NCI-H1417 treated with DMSO at 0.1 percent for 48 hours (cell line): Measurements from ENCODE around the gene RNASE4.
"Not testable (repeated sequence)": the region's sequence is repeated elsewhere in the genome, so short reads cannot be mapped to it uniquely, and the experiment has no call there.

Source experiments
- DNase-seq: peaks from one replicate; lab custom pipeline; 2025; lab: John Stamatoyannopoulos, UW

RNASE4 gene

DNA sequence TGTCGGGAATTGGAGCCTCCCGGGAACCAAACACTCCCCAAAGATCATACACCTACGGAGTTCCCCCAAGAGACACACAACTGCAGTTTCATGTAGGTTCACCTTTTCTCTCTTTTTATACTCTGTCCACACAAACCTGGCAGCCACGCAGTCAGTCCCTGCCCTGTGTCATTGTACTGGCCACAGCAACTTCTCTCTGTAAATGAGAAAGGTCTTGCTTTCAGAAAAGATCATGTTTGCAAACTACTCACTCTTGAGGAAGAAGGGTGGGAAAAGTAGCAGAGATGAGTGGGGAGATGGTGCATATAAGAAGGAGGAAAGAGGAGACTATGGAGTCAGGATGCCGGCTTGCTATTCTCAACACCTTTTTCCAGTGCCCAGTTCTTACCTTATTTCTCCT is 14.6 kb downstream of the RNASE4 start:
- no peak for DNase-seq

DNA sequence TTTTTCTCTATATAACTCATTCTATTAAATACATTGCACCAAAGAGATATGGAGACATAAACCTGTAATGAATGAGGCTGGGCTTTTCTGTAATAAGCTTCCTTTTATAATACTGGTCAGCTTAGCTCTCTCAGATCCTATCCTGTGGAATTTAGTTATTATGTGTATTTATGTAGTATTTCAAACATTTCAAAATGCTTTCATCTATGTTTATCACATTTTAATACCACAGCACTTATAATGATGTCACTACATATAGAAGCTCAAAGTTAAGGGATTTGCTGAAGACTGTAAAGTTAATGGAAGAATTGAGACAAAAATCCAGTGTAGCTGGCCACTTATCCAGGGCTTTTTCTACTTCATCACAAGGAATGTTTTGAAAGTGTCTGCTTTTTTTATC is 15.6 kb downstream of the RNASE4 start:
- no peak for DNase-seq

DNA sequence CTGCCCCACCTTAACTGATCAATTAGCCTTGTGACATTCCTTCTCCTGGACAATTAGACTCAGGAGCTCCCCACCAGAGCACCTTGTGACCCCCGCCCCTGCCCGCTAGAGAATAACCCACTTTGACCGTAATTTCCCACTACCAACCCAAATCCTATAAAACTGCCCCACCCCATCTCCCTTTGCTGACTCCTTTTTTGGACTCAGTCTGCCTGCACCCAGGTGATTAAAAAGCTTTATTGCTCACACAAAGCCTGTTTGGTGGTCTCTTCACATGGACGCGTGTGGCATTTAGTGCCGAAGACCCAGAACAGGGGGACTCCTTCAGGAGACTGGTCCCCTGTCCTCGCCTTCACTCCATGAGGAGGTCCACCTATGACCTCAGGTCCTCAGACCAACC is 16.6 kb downstream of the RNASE4 start:
- DNase-seq = not testable (repeated sequence)

DNA sequence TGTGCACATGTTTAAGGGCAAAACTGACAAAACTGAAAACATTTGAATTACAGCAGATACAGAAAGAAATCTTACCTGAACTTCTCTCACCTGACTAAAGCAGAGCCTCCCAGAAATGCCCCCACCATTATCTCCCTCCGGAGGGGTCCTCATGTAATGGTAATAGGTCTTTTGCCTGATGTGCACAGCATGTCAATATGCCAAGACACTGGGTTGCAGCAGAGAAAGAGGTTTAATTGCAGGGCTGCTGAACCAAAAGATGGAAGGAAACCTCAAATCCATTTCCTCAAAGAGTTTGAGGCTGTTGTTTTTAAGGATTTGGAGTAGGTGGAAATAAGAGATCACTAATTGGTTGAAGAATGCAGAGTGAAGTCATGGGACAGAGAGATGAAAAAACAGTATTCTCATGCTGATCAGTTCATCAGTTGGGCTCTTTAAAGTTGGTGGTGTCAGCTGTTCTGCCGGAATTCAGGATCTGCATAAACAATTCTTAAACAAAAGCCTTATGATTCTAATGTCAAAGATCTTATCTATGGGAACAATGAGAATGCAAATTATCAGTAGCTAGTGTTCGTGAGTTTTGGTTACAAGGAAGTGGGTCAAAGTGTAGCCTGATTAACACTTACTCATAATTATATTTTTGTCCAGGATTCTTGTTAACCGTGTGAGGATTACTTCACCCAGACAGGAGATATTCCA is 22.4 kb downstream of the RNASE4 start:
- DNase-seq = no peak

DNA sequence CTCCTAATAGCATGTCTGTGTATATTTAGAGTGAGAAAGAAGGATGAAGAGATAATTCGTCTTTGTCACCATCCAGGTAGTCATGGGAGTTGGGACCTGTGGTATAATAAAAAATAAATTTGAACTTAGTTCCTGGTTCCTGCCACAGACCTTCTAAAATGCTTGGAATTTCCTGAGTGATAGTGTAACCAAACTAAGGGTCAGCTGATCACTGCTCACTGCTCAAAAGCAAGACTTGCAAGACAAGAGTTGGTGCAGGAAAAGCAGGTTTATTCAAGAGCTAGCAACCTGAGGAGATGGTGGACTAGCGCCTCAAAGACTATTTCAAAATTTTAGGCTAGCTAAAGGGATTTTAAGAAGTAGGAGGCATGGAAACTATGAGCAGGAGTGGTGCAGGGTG is 23.3 kb downstream of the RNASE4 start:
- no peak for DNase-seq

DNA sequence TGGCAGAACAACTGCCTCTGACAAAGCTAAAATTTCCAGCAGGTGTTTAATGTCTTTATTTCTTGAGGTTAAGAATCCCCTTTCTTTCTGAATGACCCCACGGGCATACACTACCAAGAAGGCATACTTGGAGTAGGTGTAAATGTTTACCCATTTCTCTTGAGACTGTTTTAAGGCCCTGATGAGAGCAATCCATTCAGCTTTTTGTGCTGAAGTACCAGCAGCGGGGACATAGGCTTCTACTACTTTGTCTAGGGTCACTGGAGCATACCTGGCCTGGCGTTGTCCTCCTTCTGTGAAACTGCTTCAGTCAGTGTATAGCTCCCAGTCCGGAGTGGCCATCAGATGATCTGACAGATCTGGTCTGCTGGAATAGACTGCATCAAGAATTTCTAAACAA is 26.9 kb downstream of the RNASE4 start:
- DNase-seq = no peak

DNA sequence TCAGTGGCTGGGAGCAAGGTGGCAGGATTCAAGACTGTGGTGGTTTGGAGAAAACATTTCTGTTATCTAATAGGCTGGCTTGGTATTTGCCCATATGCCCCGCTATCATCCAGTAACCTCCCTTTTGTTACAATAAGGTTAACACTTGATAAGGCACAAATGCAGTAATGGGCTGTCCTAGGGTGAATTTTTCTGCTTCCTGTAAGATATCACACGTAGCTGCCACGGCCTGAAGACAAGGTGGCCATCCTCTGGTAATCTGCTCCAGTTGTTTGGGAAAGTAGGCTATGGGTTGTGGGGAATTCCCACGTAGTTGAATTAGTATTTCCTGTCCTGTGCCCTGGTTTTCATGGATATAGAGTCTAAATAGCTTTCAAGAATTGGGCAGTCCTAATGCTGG is 27.3 kb downstream of the RNASE4 start:
- no peak for DNase-seq

DNA sequence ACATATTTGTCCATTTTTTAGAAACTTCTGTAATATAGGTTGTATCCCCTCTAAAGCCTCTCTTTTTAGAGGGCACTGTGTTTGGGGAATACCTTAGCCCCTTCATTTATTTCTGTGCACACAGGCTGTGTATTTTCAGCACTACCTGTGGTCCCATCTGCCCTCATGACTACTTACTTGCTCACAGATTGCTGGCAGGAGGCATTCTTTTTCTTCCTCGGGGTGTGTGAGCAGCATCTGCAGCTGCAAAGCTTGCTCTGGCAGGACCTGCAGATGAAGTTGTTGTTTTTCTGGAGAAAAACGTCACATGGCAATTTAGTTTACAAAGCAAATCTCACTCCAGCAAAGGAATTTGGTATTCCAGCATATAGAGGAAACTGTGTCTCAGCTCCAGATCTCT is 28.5 kb downstream of the RNASE4 start:
- no peak for DNase-seq

DNA sequence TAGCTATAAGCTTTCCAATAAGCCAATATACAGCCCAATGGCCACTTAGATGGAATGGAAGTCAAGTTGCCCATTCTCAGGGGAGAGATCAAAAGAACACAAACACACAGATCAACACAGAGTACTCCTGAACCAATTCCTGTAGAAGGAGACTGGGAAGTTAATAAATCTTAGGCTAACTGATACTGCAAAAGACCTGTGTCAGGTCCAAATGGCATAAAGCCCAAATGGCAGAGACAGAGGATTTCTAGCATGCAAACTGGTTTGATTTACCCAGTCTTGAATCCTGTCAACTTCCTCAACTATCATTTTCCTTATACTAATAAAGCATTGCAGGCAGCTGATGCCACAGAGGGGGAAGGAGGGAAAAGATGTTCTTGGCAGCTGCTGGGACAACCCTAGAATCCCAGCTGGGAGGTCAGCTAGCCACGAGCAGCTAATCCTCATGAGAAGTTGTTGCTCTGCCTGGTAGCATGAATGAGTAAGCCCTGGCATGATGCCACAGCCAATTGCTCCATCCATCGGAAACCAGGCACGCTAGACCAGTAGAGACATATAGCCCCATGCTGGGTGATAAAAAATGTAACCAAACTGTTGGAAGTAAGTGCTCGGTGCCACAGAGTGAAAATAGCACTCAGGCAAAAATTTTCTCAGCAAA is 30.4 kb downstream of the RNASE4 start:
- no peak for DNase-seq

DNA sequence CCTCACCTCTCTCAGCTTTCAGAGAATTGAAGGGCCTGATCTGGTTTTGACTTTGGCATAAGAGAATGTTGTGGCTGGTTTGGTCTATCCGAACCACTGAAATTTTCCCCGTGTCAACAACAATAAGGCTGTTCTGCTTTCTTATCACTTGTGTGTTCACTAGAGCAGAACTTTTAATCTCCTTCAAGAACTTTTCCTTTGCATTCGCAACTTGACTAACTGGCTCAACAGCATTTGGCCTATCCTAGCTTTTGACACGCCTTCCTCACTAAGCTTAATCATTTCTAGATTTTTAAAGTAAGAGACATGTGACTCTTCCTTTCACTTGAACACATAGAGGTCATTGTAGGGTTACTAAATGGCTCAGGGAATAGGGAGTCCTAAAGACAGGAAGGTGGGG is 35.4 kb downstream of the RNASE4 start:
- no peak for DNase-seq

DNA sequence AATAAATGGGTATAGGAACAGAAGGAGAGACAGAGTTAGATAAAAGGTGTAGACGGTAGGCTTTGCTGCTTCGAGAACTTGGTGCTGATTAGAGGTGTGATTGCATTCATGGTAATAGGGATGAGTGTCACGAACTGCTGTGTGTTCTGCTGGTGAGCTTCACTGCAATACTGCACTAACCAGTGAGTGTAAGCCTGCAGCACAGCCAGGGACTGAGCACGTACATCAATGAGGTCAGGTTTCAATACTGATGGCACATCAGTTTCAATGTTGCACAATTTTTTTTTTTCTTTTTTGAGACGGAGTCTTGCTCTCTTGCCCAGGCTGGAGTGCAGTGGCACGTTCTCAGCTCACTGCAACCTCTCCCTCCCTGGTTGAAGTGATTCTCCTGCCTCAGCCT is 36.4 kb downstream of the RNASE4 start:
- no peak for DNase-seq

DNA sequence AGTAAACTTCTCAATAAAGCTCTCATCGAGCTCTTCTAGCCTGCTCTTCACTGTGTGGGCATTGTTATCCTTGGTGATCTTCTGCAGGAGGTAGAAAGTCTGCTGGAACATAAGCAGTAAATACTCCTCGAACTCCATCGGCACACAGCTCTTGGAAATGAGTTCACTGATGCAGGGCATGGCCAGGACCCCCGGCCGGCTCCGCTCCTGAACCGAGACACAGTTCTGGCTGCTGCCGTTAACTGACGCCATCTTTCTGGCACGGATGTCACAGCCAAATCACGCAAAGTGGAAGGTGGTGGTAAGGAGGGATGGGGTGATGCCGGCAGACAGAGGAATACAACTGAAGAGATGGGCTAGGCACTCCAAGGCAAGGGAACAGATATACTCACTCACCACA is 37.7 kb downstream of the RNASE4 start:
- DNase-seq = no peak

DNA sequence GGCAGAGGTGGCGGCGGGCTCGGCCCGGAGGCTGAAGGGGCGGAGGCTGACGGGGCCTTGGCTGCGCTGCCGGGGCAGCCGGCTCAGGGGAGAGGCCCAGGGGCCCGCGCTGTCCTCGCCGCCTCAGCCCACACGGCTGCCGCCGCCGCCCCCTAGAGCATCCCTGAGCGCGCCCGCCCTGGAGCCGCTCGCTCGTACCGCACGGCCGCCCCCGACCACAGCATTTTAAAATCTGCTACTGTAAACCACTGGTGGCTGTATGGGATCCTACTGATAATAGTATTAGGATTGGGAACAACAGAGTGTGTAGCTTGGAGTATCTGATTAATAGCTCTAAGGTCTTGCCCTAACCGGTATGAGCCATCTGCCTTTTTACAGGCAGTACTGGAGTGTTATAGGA is 39.1 kb downstream of the RNASE4 start:
- DNase-seq = no peak

DNA sequence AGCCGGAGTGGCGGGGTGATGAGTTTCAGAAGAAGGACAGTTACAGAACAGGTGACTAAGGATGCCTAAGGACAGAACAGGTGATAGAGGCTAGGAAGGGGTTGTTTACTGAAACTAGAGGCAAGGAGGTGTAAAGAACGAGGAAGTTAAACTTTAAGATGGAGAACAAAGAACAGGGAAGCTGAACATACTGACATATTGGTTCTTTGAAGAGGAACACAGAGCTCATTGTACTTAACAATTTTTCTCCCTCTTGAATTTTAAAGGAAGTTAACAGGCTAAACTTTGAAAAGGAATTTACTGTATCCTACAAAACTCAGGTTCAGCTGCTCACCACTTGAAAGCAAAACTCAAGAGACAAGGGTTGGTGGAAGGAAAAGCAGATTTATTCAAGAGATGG is 41.8 kb downstream of the RNASE4 start:
- not testable (repeated sequence) for DNase-seq

DNA sequence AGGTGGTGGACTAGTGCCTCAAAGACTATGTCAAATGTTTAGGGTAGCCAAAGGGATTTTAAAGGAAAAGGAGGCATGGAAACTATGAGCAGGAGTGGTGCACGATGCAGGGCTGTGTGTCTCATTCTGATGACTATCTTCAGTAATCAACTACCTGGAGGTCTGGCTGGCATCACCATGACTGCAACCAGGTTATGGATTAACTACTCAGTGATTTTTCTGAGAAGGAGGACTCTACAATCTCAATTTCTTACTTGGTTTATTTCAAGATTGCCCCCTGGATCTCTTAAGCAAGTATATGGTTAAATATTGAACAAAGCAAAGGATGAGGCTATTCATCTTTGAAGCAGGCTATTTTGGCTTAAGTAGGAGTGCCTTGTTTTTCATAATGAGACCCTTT is 42.2 kb downstream of the RNASE4 start:
- no peak for DNase-seq

DNA sequence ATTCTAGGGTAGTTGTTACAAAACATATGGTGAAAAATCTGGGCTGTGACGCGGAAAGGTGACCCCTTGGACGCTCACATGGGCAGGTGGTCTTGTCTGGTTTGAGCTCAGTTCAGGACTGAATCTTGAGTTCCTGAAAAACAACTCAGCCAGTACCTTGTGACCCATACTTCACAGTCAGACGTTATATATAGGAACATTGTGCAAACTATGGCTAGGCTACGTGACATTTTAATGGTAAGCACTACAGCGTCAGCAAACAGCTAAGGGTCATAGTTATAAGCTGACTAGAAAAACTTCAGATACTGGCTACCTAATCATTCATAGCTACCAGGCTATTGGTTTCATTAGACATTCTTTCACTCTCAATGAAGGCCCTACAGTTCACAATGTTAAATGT is 46.5 kb downstream of the RNASE4 start:
- no peak for DNase-seq

DNA sequence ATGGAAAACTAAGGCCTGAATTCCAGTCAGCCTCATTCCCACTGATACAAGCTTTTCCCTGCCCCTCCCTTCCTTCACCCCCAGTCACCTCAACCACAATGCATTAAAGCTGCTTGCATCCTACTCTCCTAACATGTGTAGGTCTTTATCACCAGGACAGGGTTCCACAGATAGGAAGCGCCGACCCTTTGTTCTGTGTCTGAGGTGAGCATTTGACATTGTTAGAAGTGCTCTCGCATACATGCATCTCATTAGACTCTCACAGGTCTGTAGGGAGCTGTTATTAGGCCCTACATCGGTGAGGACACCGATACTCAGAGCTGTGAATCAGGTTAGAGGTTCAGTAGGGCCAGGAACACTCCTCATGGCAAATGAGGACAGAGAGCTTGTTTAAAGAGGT is 48.1 kb downstream of the RNASE4 start:
- DNase-seq = no peak

DNA sequence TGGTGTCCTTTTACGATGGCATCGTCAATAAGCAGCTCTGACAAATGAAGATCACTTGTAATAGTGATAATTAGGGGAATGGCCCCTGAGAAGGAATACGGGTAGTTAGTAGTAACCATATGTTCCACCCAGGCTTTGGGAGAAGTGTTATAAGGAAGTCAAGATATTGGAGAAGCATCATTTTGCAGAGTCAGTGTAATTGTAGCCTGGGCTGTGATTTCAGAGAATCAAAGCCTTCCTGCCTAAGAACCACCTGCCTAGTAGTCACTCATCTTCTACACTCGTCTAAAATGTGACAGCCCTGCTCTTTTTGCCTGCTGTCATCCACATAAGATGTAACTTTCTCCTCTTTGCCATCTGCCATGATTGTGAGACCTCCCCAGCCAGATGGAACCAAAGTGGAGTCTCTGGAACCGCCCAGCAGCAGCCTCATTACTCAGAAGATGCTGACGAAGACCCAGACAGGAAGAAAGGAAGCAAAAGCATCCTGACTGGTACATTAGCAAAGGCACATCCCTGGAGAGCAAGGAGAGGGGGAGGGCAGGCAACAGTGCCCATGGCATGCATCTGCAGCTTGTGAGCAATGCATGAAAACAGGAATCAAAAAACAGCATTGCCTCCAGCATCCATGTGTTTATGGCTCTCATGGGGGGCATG is 48.7 kb downstream of the RNASE4 start:
- no peak for DNase-seq

DNA sequence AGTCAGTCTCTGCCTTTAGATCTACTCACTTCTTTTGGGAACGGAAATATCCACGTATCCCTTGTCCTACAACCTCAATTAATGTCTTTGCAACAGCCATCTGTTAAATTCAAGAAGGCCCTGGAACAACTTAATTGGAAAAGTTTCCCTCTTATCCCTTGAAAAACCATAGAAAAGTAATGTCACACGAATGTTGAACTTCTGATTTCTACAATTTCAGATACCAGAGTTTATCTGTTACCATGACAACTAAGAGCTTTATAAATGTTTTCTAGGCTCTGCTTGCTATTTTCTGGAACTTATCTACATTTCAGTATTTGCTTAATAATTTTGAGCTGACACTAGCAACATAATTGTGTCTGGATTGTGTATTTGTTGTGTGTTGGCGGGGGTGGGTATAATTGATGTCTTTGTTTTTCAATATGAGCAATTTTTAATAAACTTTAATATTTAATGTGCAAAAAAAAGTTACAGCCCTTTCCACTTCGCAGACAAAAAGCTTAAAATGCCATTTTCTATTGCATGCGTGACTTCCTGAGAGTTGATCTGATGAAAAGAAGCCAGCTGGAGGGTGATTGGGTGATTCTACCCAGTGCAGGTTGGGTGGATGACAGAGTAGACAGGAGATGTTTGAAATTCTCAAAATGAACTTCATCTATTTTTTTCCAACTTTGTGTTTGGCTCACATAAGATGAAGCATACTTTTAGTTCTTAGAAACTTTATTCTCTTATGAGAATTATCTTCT is 49.5 kb downstream of the RNASE4 start:
- no peak for DNase-seq

DNA sequence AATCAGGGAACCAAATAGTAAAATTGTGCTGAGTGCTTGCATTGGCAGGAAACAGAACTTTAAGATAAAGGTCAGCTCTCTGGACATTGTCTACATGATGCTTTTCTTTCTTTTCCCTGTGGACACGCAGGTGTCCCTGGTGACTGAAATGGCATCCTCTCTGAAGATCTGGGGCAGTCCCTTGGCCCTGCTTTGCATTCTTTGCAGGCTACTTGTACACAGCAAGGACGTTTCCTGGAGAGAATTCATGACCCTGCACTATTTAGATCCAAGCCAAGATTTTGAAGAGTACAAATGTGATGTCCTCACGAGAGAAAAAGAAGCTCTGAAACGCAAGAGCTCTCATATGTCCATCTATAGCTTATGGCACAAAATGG is 50.1 kb downstream of the RNASE4 start:
- no peak for DNase-seq

DNA sequence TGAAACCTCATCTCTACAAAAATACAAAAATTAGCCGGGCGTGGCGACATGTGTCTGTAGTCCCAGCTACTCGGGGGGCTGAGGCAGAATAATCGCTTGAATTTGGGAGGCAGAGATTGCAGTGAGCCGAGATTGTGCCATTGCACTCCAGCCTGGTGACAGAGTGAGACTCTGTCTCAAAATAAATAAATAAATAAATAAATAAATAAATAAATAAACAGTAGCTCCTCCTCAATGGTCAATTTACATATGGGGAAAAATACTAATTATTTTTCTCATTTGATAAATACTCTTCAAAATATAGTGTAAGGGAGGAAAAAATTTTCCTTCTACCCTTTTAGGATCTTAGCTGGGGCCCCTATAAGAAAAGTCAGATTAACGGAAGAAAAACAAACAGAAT is 53.9 kb downstream of the RNASE4 start:
- DNase-seq = not testable (repeated sequence)

DNA sequence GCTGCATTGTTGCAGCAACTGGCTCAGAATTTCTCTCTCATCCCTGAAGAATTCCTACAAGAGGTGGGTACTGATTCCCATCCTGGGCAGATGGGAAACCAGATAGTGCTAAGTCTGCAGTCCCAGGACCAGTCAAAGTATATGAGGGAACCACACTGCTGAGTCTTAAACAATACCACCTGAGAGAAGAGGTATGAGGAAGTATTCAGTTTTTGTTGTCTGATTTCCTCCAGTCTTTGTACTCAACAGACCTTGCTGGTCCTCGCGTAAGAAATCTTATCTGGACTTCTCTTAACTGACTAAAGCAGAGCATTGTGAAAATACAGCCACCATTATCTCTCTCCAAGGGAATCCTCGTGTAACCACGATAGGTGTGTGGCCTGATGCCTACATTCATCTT is 57.8 kb downstream of the RNASE4 start:
- no peak for DNase-seq

DNA sequence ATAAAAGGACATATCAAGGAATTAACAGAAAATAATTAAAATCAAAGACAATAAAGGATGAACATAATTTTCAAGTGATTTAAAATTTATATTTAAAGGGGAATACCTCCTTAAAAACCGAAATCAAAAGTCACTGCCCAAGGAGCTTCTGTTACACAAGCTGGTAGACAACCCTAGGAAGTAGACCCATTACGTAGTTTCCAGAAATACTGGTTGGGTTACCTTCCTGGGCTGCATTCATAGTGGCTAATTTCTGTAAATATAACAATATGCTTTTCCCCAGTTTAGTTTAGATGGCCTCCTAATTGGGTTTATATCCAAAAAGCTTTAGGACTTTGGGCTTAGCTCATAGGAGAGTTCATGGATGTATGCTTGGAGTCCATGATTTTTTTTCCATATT is 59.2 kb downstream of the RNASE4 start:
- no peak for DNase-seq
